WTC11 (cell line): ENCODE measurements around the gene BHLHE23. TPM values are rescaled to one million over a fixed set of nuclear protein-coding genes. Genes with fewer than 3 reads are reported as not detected.

ENCODE experiments used
- ATAC-seq: fragments of 200-7000 bp; cut with Tn5 transposase; 2 replicates; pipeline ENCODE4 v1.10.0; 2021; ENCODE audit warnings: mild to moderate bottlenecking, moderate library complexity
- CTCF ChIA-PET: fragments of 300-600 bp; sonication (Branson Sonifier 250); formaldehyde crosslinking; loops from one replicate; lab custom pipeline; 2021; ENCODE audit warnings: antibody characterized with exemption; lab: Charles Lee
- POLR2A ChIA-PET: fragments of 350-600 bp; sonication (Branson Sonifier 250); formaldehyde crosslinking; loops from one replicate; lab custom pipeline; 2021; ENCODE audit warnings: antibody characterized with exemption; lab: Charles Lee
- DNase-seq: peaks from one replicate; pipeline ENCODE4 v3.0.0; 2021; ENCODE audit warnings: low spot score
- H3K27ac Mint-ChIP-seq: 2 replicates; pipeline ENCODE4 v1.8.0; 2021; ENCODE audit warnings: mixed read lengths
- H3K27me3 Mint-ChIP-seq: 2 replicates; pipeline ENCODE4 v1.8.0; 2021; ENCODE audit warnings: low read depth, mild to moderate bottlenecking, moderate library complexity, mixed read lengths
- H3K36me3 Mint-ChIP-seq: 2 replicates; pipeline ENCODE4 v1.8.0; 2021; ENCODE audit warnings: mixed read lengths
- H3K4me1 Mint-ChIP-seq: 2 replicates; pipeline ENCODE4 v1.8.0; 2022; ENCODE audit warnings: mixed read lengths
- H3K4me3 Mint-ChIP-seq: 2 replicates; pipeline ENCODE4 v1.8.0; 2021; ENCODE audit warnings: mild to moderate bottlenecking, moderate library complexity, mixed read lengths
- H3K9me3 Mint-ChIP-seq: 2 replicates; pipeline ENCODE4 v1.8.0; 2021; ENCODE audit warnings: mixed read lengths
- ATF1 ChIP-seq: sonication (generic); formaldehyde crosslinking; IDR thresholded peaks from 2 replicates; pipeline ENCODE4 v1.8.1; 2023; ENCODE audit warnings: mild to moderate bottlenecking, moderate library complexity, missing genetic modification reagents
- CREM ChIP-seq: sonication (generic); formaldehyde crosslinking; IDR thresholded peaks from 2 replicates; pipeline ENCODE4 v1.8.1; 2022; ENCODE audit warnings: mild to moderate bottlenecking, missing genetic modification reagents, moderate library complexity
- EMX1 ChIP-seq: fragments of 250-450 bp; sonication (Bioruptor Pico); IDR thresholded peaks from 2 replicates; pipeline ENCODE4 v1.8.0; 2021; ENCODE audit warnings: mild to moderate bottlenecking
- GTF2I ChIP-seq: fragments of 250-450 bp; sonication (Bioruptor Pico); conservative IDR thresholded peaks from 2 replicates; pipeline ENCODE4 v1.4.0; 2021; ENCODE audit warnings: mild to moderate bottlenecking
- JAZF1 ChIP-seq: fragments of 250-450 bp; sonication (Bioruptor Pico); IDR thresholded peaks from 2 replicates; pipeline ENCODE4 v1.9.0; 2021; ENCODE audit warnings: moderate library complexity, mild to moderate bottlenecking, inconsistent platforms
- KAT7 ChIP-seq: sonication (generic); formaldehyde crosslinking; IDR thresholded peaks from 2 replicates; pipeline ENCODE4 v1.8.1; 2023; ENCODE audit warnings: missing genetic modification reagents, mild to moderate bottlenecking, borderline replicate concordance
- MXD4 ChIP-seq: fragments of 250-450 bp; sonication (Bioruptor Pico); IDR thresholded peaks from 2 replicates; pipeline ENCODE4 v1.8.0; 2021; ENCODE audit warnings: mild to moderate bottlenecking, moderate library complexity, borderline replicate concordance
- MYBL2 ChIP-seq: sonication (generic); formaldehyde crosslinking; IDR thresholded peaks from 2 replicates; pipeline ENCODE4 v1.8.1; 2023; ENCODE audit warnings: mild to moderate bottlenecking, moderate library complexity, missing genetic modification reagents
- NFATC4 ChIP-seq: fragments of 250-450 bp; sonication (Bioruptor Pico); IDR thresholded peaks from 2 replicates; pipeline ENCODE4 v1.9.0; 2021; ENCODE audit warnings: mild to moderate bottlenecking
- NFE2L1 ChIP-seq: sonication (generic); formaldehyde crosslinking; IDR thresholded peaks from 2 replicates; pipeline ENCODE4 v1.8.1; 2023; ENCODE audit warnings: missing genetic modification reagents
- NFYB ChIP-seq: sonication (generic); formaldehyde crosslinking; conservative IDR thresholded peaks from 2 replicates; pipeline ENCODE4 v1.8.0; 2022; ENCODE audit warnings: low read depth, missing genetic modification reagents
- NR3C1 ChIP-seq: sonication (generic); formaldehyde crosslinking; conservative IDR thresholded peaks from 2 replicates; pipeline ENCODE4 v1.8.1; 2023; ENCODE audit warnings: low read depth, mild to moderate bottlenecking, missing genetic modification reagents
- SP1 ChIP-seq: sonication (generic); formaldehyde crosslinking; conservative IDR thresholded peaks from 2 replicates; pipeline ENCODE4 v1.8.1; 2022; ENCODE audit warnings: missing genetic modification reagents
- TP53 ChIP-seq: sonication (generic); formaldehyde crosslinking; IDR thresholded peaks from 2 replicates; pipeline ENCODE4 v1.8.1; 2023; ENCODE audit warnings: mild to moderate bottlenecking, missing genetic modification reagents
- ZBTB21 ChIP-seq: sonication (generic); formaldehyde crosslinking; IDR thresholded peaks from 2 replicates; pipeline ENCODE4 v1.8.1; 2023; ENCODE audit warnings: mild to moderate bottlenecking, missing genetic modification reagents, borderline replicate concordance
- ZNF317 ChIP-seq: sonication (generic); formaldehyde crosslinking; IDR thresholded peaks from 2 replicates; pipeline ENCODE4 v1.8.1; 2023; ENCODE audit warnings: low read depth, mild to moderate bottlenecking, moderate library complexity, missing genetic modification reagents, borderline replicate concordance
- ZNF423 ChIP-seq: fragments of 250-450 bp; sonication (Bioruptor Pico); IDR thresholded peaks from 2 replicates; pipeline ENCODE4 v2.1.2; 2022; ENCODE audit warnings: mild to moderate bottlenecking, moderate library complexity
- total RNA-seq: library from RNA; stranded (reverse); gene quantifications from 3 replicates; pipeline ENCODE4 v1.2.3, GENCODE V29; 2021
- TF ChIP-seq, protein P1 (sequence below): fragments of 250-450 bp; sonication (Bioruptor Pico); IDR thresholded peaks from 2 replicates; pipeline ENCODE4 v1.9.0; 2021; ENCODE audit warnings: moderate library complexity, mild to moderate bottlenecking, inconsistent platforms, borderline replicate concordance
- TF ChIP-seq, protein P2 (sequence below): sonication (generic); formaldehyde crosslinking; IDR thresholded peaks from 2 replicates; pipeline ENCODE4 v1.8.0; 2022; ENCODE audit warnings: missing genetic modification reagents
- TF ChIP-seq, protein P3 (sequence below): fragments of 250-450 bp; sonication (Bioruptor Pico); IDR thresholded peaks from 2 replicates; pipeline ENCODE4 v2.1.2; 2022; ENCODE audit warnings: mild to moderate bottlenecking, moderate library complexity
- TF ChIP-seq, protein P4 (sequence below): sonication (generic); formaldehyde crosslinking; IDR thresholded peaks from 2 replicates; pipeline ENCODE4 v1.8.0; 2023; ENCODE audit warnings: missing genetic modification reagents
- TF ChIP-seq, protein P5 (sequence below): fragments of 250-450 bp; sonication (Bioruptor Pico); IDR thresholded peaks from 2 replicates; pipeline ENCODE4 v1.8.0; 2021; ENCODE audit warnings: mild to moderate bottlenecking
- TF ChIP-seq, protein P6 (sequence below): sonication (generic); formaldehyde crosslinking; IDR thresholded peaks from 2 replicates; pipeline ENCODE4 v1.8.1; 2023; ENCODE audit warnings: mild to moderate bottlenecking, missing genetic modification reagents

The BHLHE23 gene
- total RNA-seq, 1 experiment from 2014 or later = 1.3 TPM

DNA sequence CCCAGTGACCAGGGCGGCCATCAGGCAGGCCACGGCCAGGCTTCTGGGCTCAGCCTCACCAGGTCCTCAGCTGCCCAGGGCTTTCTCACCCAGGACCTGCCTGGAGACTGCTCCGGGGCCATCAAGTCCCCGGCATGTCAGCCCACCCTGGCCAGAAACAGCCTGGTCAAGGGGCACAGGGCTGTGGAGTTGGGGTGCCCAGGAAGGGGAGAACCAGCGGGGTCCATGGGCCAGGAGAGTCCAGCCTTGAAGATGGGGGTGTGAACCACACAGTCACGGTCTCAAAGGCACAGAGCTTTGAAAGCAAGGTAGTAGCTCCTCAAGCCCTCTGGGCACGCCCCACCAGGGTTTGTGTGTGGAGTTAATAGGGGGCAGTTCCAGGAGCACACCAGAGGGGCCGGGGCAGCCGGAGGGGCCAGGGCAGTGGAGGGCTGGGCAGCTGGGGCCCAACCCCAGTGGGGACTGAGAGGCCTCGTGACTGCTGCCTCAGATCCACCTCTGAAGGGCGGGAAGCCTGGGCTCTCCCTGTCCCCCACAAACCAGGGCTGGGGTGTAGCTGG, 48.0 kb upstream of the BHLHE23 start:
- POLR2A ChIA-PET = no interaction called here

DNA sequence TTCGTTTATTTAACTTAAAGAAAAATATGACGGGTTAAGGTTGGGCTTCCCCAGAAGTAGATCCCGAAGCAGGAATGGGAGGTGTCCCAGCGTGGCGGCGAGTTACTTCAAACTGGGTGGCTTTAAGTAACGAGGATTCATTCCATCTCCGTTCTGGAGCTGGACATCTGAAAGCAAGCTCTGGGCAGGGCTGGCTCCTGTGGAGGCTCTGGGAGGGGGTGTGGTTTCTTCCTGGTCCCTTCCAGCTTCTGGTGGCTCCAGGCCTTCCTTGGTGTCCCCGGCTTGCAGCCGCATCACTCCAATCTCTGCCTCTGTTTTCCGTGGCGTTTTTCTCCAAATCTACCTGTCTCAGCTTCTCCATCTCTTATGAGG, 47.3 kb upstream of the BHLHE23 start:
- Mint-ChIP-seq H3K4me3 (no peak overlapping the region), H3K4me1 (no peaks in the 10 kb centered on the region), H3K27ac (no peak overlapping the region), H3K9me3 (no peaks in the 10 kb centered on the region), H3K36me3 (no peaks in the 10 kb centered on the region), H3K27me3 (no peaks in the 10 kb centered on the region; the same call in 1 of the 2 replicates)
- TF ChIP-seq SP1 (CRISPR knock-in tag) (no peak), JAZF1 (CRISPR knock-in tag) (no peak), NFYB (CRISPR knock-in tag) (no peak), ATF1 (CRISPR knock-in tag) (no peak), ZBTB21 (no peak)
- TF ChIP-seq, protein P1, sequence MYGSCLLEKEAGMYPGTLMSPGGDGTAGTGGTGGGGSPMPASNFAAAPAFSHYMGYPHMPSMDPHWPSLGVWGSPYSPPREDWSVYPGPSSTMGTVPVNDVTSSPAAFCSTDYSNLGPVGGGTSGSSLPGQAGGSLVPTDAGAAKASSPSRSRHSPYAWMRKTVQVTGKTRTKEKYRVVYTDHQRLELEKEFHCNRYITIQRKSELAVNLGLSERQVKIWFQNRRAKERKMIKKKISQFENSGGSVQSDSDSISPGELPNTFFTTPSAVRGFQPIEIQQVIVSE = no peak
- TF ChIP-seq, protein P2, sequence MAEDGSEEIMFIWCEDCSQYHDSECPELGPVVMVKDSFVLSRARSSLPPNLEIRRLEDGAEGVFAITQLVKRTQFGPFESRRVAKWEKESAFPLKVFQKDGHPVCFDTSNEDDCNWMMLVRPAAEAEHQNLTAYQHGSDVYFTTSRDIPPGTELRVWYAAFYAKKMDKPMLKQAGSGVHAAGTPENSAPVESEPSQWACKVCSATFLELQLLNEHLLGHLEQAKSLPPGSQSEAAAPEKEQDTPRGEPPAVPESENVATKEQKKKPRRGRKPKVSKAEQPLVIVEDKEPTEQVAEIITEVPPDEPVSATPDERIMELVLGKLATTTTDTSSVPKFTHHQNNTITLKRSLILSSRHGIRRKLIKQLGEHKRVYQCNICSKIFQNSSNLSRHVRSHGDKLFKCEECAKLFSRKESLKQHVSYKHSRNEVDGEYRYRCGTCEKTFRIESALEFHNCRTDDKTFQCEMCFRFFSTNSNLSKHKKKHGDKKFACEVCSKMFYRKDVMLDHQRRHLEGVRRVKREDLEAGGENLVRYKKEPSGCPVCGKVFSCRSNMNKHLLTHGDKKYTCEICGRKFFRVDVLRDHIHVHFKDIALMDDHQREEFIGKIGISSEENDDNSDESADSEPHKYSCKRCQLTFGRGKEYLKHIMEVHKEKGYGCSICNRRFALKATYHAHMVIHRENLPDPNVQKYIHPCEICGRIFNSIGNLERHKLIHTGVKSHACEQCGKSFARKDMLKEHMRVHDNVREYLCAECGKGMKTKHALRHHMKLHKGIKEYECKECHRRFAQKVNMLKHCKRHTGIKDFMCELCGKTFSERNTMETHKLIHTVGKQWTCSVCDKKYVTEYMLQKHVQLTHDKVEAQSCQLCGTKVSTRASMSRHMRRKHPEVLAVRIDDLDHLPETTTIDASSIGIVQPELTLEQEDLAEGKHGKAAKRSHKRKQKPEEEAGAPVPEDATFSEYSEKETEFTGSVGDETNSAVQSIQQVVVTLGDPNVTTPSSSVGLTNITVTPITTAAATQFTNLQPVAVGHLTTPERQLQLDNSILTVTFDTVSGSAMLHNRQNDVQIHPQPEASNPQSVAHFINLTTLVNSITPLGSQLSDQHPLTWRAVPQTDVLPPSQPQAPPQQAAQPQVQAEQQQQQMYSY = no peak
- ChIA-PET CTCF (interaction anchor here (1.0 to 1.7 kb wide), 3 partner anchors 45 to 126 kb away, joined by 4 read pairs; no protein-coding TSS in a partner anchor), POLR2A (no interaction called here)
- DNase-seq = peak; percentile 2
- no peak for ATAC-seq

More for the DNA sequence above, 48.0 kb upstream of the BHLHE23 start:
- H3K4me1 Mint-ChIP-seq = no peaks in the 10 kb centered on the region
- TF ChIP-seq, protein P3, sequence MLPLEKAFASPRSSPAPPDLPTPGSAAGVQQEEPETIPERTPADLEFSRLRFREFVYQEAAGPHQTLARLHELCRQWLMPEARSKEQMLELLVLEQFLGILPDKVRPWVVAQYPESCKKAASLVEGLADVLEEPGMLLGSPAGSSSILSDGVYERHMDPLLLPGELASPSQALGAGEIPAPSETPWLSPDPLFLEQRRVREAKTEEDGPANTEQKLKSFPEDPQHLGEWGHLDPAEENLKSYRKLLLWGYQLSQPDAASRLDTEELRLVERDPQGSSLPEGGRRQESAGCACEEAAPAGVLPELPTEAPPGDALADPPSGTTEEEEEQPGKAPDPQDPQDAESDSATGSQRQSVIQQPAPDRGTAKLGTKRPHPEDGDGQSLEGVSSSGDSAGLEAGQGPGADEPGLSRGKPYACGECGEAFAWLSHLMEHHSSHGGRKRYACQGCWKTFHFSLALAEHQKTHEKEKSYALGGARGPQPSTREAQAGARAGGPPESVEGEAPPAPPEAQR (CRISPR knock-in tag) = no peak
- TF ChIP-seq, protein P4, sequence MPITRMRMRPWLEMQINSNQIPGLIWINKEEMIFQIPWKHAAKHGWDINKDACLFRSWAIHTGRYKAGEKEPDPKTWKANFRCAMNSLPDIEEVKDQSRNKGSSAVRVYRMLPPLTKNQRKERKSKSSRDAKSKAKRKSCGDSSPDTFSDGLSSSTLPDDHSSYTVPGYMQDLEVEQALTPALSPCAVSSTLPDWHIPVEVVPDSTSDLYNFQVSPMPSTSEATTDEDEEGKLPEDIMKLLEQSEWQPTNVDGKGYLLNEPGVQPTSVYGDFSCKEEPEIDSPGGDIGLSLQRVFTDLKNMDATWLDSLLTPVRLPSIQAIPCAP (CRISPR knock-in tag) = no peak
- no peak for TF ChIP-seq ZBTB21
- TF ChIP-seq TP53 (CRISPR knock-in tag) = no peak
- TF ChIP-seq, protein P5, sequence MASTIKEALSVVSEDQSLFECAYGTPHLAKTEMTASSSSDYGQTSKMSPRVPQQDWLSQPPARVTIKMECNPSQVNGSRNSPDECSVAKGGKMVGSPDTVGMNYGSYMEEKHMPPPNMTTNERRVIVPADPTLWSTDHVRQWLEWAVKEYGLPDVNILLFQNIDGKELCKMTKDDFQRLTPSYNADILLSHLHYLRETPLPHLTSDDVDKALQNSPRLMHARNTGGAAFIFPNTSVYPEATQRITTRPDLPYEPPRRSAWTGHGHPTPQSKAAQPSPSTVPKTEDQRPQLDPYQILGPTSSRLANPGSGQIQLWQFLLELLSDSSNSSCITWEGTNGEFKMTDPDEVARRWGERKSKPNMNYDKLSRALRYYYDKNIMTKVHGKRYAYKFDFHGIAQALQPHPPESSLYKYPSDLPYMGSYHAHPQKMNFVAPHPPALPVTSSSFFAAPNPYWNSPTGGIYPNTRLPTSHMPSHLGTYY (CRISPR knock-in tag) = no peak
- TF ChIP-seq CREM (CRISPR knock-in tag) = no peak
- TF ChIP-seq NR3C1 (CRISPR knock-in tag) = no peak
- TF ChIP-seq EMX1 = no peak
- no peak for TF ChIP-seq NFE2L1 (CRISPR knock-in tag)
- no peak for TF ChIP-seq MXD4 (CRISPR knock-in tag)
- TF ChIP-seq ZNF317 (CRISPR knock-in tag) = no peak
- TF ChIP-seq, protein P6, sequence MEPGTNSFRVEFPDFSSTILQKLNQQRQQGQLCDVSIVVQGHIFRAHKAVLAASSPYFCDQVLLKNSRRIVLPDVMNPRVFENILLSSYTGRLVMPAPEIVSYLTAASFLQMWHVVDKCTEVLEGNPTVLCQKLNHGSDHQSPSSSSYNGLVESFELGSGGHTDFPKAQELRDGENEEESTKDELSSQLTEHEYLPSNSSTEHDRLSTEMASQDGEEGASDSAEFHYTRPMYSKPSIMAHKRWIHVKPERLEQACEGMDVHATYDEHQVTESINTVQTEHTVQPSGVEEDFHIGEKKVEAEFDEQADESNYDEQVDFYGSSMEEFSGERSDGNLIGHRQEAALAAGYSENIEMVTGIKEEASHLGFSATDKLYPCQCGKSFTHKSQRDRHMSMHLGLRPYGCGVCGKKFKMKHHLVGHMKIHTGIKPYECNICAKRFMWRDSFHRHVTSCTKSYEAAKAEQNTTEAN (CRISPR knock-in tag) = no peak
- TF ChIP-seq NFATC4 (CRISPR knock-in tag) = no peak
- TF ChIP-seq MYBL2 (CRISPR knock-in tag) = no peak
- TF ChIP-seq GTF2I (CRISPR knock-in tag) = no peak
- no peak for TF ChIP-seq KAT7 (CRISPR knock-in tag)
- no peak for TF ChIP-seq ZNF423 (CRISPR knock-in tag)
- H3K27me3 Mint-ChIP-seq = no peaks in the 10 kb centered on the region; the same call in 1 of the 2 replicates
- DNase-seq = peak; percentile 9
- H3K27ac Mint-ChIP-seq = no peak overlapping the region
- no peaks in the 10 kb centered on the region for H3K9me3 Mint-ChIP-seq
- no peaks in the 10 kb centered on the region for H3K36me3 Mint-ChIP-seq
- CTCF ChIA-PET = interaction anchor here (0.7 to 2.1 kb wide), 6 partner anchors 15 to 161 kb away, joined by 3 to 9 read pairs (median 4); partner anchors contain the start of gene YTHDF1
- no peak for ATAC-seq
- H3K4me3 Mint-ChIP-seq = no peak overlapping the region
